HG02642 (cell line): ENCODE data around the gene SLC17A9.
"Not testable (repeated sequence)": the region's sequence is repeated elsewhere in the genome, so short reads cannot be mapped to it uniquely, and the experiment has no call there.

Experiments
- ATAC-seq: cut with Tn5 transposase; IDR thresholded peaks from one replicate; pipeline ENCODE4 v1.9.1; 2021; ENCODE audit warnings: mild to moderate bottlenecking; ENCODE audit not compliant: unreplicated experiment, poor library complexity

Gene SLC17A9

DNA sequence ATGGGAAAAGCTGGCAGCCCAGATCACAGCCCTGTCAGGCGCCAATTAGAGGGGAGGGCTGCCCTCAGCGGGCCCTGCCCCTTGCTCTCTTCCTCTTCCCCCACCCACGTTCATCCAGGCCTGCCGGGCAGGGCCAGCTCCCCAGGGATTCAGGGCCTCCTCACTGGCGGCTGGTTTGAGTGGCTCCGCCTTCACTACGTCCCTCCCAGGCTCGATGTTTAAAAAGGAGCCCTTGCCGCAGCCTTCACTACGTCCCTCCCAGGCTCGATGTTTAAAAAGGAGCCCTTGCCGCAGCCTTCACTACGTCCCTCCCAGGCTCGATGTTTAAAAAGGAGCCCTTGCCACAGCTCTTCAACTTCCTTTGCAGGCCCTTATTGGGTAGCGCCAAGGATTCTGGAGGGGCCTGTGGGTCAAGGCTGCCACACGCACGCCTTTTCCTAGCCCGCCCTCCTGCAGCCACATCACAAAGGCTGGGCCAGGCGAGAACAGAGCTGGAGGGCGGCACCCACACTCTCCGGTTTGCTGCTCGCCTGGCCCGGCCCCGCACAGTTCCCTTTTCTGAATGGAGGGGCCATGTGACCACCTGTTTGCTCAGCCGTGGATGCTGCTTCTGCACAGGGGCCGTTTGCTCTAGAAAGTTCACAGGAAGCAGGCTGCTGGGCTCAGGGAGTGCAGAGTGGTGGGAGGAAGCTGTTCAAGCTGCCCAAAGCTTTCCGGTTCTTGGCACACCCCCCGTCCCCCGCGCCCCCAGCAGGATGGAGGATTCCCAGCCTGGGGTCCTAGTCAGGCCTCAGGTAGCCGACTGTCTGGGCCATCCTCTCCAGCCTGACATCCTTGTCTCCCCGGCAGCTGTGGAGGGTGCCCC is 1.6 kb downstream of the SLC17A9 start:
- peak; percentile 67 for ATAC-seq

DNA sequence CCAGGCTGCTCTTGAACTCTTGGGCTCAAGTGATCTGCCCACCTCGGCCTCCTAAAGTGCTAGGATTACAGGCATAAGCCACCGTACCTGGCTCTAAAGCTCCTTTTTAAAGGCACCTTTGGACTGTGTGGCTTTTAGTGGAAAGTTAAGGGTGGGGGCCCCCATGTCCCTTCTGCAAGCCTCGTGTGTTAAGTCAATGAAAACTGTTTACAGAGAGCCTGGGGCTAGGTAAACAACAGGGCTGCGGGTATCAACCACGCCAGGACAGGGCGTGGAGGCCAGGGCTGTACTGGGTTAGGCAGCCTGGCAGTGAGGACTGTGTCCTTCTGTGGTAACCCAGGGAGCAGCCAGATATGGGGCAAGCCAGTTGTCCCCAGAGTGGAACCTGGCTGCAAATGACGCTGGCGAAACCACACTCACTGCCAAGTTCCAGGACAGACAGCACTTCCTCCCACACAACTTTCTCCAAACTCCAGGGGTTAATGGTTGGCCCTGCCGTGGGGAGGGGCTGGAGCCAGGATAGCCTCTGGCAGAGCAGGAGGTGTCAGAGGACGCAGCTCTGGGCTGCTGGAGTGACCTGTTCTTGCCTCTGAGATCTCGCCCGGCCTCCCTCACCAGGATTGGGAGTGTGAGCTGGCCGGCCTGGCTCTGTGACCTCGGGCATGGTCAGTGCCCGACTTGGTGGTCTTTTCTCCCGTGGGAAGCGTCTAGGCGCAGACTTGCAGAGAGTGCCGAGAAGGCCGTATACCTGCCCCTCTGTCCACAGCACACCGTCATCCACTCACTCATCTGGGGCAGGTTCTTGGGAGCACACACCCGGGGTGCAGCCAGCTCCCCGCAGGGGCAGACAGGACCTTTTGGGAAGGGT is 3.2 kb downstream of the SLC17A9 start:
- ATAC-seq, result no peak

DNA sequence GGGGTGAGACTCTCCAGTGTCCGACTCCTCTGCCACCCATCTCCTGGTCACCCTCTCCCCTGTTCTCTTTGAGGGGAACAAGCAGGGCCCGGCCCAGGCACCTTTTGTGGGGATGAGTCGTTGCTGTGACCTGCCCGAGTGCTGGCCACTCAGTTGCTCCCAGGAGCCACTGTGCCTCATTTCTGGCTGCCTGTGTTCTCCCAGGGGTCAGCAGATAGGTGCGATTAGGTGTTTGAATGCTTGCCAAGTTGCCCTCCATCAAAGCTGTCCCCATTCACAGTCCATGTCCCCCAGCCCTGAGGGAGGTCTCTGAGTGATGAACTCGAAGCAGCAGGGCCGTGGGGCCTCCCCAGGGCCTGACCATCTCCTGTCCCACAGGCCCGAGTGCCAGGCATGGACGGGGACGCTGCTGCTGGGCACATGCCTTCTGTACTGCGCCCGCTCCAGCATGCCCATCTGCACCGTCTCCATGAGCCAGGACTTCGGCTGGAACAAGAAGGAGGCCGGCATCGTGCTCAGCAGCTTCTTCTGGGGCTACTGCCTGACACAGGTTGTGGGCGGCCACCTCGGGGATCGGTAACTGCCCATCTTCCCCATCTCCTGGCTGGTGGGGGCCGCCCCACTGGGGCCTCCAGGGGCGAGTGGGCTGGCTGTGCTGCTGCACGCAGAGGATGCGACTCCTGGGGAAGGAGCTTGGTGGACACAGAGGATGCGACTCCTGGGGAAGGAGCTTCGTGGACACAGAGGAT is 4.1 kb downstream of the SLC17A9 start:
- ATAC-seq, result no peak

DNA sequence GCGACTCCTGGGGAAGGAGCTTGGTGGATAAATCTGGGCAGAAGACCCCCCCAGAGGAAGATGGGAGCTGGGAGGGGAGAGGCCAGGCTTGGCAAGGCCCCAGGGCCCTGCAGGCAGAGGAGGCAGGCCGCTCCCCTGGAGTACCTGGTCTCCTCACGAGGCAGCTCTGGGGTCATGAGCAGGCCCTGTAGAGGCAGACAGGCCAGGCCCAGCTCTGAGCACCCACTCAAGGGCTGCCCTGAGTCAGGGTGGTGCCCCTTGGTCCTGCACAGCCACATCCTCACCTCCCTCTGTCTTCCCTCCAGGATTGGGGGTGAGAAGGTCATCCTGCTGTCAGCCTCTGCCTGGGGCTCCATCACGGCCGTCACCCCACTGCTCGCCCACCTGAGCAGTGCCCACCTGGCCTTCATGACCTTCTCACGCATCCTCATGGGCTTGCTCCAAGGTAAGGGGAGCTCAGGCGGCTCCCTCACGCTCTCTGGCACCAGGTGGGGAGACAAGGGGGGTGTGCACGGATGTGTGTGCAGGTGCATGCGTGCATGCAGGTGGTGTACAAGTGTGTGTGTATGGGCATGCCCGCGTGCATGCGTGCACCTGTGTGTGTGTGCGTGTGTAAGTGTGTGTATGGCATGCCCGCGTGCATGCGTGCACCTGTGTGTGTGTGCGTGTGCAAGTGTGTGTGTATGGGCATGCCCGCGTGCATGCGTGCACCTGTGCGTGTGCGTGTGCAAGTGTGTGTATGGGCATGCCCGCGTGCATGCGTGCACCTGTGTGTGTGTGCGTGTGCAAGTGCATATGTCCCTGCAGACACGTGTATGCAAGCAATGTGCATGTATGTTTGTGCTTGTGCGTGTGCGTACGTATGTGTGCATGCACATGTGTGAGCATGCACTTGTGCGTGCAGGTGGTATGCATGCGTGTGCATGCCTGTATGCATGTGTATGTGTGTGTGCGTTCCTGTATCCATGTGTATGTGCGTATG is 4.9 kb downstream of the SLC17A9 start:
- ATAC-seq, result no peak

DNA sequence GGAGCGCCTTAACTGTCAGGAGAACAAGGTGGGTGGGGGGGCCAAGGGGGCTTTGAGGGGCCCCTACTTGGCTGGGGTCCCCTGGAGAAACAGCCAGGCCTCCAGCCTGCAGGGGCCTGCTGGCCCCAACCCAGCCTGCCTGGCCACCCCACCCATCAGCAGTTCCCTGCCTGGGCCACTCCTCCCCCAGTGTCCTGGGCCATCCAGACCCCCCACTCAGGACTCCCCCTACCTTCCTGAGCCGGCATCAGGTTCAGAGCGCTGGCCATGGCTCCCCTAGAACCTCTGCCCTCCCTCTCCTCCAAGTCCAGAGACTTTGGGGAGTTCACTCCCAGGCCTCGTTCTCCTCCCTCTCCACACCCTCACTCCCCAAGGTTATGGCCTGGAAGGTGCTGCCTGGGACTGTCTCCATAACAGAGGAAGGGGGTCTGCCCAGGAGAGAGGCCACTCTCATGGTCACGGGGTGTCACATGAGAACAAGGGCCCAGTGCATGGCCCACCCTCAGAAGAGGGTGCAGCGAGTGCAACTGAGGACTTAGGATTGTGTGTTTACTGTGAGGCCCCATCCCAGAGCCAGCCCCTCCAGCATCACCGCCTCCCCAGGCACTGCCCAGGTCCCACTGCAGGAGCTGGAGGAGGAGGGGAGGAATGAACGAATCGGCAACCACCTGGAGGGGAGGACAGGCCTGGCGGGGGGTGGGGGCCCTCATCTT is 6.0 kb downstream of the SLC17A9 start:
- no peak for ATAC-seq

DNA sequence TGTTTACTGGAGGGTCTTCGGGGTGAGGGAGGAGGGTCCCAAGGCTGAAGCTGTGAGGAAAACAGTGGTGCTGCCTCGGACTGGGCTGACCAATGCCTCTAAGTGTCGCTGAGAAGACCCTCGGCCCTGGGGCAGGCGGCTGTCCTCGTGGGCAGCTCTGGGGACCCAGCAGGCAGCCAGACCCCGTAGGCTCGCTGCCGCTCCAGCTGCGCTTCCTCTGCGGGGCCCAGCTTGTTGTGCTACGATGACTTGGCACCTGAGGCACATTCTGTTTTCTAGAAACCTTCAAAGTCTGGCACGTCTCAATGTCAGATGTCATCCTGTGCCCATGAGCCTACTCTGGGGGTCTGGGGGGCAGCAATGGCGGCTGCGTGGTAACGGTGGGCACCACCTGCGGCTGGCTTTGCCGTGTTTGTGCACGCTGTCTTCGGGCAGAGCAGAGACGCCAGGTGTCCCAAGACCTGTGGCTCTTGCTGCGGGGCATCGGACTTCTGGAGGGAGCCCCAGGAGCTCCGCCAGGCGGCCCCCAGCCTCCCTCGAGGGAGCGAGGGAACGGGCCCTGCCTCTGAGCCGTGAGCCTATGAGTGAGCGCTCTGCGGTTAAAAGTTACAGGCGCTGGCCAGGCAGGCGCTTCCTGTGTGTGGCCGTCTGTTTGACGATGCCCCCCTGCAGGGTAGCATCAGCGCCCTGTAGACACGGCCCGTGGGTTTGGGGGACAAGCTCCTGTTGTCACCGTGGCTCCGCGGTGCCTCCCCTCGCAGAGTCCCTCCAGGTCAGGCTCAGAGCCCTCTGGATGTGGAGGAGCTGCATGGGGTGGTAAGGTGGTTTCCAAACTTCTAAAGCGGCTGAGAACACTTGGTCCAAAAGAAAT is 6.8 kb downstream of the SLC17A9 start:
- ATAC-seq, result no peak

DNA sequence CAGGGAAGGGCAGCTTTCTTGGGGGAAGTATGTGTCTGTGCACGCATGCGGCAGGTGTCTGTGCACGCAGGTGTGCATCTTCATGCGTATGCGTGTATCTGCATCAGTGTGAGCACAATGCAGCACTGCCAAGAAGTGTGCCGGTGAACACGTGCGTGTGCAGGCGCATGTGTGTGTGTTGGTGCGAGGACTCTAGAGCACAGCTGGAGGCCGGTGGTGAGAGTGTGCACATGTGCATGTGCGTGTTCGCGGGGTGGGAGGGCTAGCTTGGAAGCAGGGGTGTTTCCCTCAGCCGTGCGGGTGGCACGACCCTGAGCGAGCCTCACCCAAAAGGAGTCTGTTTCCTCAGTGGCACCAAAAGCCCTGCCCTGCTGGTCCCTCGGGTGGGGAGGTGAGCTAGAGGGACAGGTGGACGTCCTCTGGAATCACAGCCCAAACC is 7.5 kb downstream of the SLC17A9 start:
- ATAC-seq, result no peak

DNA sequence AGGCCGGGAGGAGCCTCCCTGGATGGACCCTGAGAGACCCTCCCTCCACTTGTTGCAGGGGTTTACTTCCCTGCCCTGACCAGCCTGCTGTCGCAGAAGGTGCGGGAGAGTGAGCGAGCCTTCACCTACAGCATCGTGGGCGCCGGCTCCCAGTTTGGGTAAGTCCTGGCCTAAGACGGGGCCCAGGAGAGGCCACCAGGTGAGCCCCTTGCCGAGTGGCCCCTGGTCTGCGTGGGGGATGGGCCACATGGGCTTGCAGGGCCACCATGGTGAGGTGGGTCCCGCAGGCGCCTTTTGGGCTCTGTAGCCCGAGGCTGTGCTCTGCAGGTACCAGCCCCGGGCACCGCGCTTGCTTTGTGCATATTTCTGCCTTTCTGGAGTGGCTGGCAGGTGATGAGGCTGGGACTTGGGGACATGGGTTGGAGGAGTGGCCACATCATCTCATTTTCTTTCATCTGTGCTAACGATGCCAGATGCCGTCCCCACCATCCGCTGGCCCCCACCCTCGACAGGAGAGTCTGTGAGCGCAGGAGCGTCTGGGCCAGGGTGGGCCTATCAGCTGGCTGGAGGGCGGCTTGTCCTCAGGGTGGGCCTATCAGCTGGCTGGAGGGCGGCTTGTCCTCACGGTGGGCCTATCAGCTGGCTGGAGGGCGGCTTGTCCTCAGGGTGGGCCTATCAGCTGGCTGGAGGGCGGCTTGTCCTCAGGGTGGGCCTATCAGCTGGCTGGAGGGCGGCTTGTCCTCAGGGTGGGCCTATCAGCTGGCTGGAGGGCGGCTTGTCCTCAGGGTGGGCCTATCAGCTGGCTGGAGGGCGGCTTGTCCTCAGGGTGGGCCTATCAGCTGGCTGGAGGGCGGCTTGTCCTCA is 8.2 kb downstream of the SLC17A9 start:
- not testable (repeated sequence) for ATAC-seq

DNA sequence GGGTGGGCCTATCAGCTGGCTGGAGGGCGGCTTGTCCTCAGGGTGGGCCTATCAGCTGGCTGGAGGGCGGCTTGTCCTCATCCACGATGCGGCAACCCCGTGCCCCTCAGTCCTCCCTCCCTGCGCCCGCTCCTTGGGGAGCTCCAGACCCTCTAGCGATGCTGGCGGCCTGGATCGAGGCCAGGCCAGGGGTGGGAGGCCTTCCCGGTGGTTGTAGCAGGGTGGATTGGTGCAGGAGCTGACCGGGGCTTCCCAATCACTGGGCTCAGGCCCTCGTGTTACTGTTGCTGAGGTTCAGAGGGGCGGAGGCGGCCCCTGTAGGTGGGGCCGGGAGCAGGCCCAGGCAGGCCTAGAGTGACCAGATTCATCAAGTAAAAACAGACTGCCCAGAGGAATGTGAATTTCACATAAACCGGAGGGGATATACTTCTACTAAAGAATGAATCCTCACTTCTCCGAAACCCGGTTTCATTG is 8.8 kb downstream of the SLC17A9 start:
- no peak for ATAC-seq

DNA sequence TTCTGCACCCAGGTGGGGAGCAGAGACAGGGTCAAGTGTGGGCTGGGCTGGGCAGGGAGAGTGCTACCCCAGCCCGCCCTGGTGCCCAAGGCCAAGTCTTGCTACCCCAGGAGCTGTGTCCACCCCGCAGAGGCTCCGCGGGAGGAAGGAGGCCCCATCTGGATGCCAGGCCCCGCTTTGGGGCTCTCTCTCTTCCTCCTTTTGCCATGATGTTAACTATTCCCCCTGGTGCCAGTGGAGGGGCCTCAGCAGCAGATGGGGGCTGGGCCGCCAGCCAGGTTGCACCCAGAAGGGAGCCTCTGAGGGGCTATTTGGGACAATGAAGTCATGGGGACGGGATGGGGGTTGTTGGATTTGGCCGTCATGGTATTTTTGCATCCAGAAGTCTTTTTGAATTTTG is 9.3 kb downstream of the SLC17A9 start:
- no peak for ATAC-seq

DNA sequence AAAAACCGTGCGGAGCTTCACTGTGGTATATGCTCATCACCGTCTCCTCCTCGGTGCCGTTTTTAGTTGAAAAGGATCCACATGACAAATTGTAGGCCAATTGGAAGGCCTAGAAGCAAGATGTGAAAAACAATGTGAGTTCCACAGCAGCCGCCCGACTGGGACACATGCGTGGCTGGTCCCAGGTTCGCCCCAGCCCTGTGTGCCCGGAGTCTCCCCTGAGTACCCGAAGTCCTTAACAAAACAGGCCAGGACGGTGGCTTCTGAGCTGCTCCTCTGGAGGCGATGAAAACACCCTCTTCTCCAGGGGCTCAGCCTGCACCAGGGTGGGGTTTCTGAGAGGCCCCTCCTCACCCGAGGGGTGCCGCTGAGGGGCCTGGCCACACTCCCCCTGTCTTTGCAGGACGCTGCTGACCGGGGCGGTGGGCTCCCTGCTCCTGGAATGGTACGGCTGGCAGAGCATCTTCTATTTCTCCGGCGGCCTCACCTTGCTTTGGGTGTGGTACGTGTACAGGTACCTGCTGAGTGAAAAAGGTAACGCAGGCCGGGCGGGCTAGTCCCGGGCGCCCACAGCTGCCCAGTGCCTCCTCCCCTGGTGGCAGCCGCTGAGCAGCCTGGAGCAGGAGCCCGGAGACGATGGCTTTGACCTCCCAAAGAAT is 9.8 kb downstream of the SLC17A9 start:
- no peak for ATAC-seq

DNA sequence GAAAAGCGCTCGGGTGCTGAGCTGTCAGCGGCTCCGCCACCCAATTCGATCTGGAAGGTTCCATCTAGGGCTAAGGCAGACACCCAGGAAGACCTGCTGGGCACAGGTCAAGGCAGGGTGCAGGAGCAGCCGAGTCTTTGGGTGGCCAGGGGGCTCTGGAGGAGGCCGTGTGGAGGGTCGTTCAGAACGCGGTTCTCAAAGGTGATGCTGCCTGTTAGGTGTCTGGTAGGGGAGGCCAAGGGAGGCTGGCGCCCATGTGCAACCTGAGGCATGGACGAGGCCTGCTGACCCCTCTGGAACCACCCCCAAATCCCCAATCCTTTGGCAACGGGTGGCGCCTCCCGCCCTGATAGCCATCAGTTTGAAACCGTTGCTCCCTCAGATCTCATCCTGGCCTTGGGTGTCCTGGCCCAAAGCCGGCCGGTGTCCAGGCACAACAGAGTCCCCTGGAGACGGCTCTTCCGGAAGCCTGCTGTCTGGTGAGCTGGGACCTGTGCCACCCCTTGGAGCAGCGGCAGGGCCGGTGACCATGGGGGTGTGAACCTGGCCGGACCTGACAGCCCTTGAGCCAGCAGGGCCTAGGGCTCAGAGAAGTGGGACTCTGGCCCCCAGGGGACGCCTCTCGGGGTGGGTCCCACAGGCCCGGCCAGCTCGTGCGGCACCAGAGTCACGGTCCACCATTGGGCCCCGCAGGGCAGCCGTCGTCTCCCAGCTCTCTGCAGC is 10.5 kb downstream of the SLC17A9 start:
- no peak for ATAC-seq

DNA sequence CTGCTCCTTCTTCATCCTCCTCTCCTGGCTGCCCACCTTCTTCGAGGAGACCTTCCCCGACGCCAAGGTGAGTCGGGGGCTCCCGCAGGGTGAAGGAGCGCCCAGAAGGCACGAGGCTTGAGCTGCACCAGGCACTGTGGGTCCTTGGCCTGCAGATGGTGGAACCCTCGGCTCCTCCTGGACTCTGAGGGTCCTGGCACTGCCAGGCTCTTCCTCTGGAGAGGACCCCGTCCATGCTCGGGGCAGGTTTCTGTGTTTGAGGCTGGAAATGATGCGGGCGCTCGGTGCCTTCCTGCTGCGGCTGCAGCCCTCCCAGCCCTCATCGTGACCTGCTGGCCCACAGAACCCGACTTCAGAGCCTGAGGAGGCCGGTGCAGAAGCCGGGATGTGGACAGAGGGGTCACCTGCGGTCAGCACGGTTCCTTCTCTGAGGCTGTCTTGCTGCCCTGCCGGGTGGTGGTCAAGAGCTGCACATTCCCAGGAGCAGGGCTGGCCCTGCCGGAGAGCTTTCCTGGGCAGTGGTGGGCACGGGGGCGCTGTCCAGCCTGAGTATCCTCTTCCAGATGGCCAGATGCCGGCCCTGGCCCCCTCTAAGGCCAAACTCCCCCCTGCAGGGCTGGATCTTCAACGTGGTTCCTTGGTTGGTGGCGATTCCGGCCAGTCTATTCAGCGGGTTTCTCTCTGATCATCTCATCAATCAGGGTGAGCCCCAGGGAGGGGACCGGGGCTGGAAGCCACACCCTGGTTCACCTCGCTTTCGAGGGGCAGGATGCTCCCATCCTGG is 11.3 kb downstream of the SLC17A9 start:
- no peak for ATAC-seq

DNA sequence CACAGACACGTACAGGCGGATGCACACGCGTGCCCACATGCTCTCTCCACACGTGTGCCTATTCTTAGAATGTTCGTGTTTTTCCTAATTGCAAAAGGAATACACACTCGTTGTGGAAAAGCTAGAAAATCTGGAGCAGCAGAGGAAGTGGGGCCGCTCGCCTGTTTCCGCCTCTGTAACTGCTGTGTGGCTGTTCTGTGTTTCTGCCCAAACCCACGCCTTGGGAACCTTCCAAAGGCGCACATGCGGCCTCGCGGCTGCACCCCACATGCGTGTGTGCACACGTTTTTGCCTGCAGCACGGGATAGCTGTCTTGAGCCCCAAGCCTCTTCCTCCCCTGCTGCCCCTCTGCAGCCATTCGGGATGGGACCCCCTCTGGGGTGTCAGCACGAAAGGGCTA is 12.2 kb downstream of the SLC17A9 start:
- ATAC-seq, result no peak

DNA sequence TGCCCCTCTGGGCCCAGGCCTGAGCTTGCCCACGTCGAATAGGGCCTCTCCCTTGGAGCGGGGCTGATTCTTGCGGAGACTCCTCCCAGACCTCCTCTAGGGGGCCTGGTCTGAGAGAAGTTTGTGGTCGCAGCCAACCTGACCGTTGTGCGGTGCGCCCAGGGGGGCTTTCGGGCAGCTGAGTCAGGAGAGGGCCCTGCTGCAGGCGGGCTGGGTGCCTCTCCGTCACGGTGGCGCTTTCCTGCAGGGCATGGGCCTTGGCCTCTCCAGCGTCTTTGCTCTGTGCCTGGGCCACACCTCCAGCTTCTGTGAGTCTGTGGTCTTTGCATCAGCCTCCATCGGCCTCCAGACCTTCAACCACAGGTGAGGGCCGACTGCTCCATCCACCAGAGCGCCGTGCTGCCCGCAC is 12.9 kb downstream of the SLC17A9 start:
- no peak for ATAC-seq
